ENCODE results near the gene PHKG2. TPM values are rescaled to one million over a fixed set of nuclear protein-coding genes. Genes with fewer than 3 reads are reported as not detected.

PHKG2 gene
- total and polyA plus RNA-seq, 2 donors: 22.1 to 53.8 TPM

DNA sequence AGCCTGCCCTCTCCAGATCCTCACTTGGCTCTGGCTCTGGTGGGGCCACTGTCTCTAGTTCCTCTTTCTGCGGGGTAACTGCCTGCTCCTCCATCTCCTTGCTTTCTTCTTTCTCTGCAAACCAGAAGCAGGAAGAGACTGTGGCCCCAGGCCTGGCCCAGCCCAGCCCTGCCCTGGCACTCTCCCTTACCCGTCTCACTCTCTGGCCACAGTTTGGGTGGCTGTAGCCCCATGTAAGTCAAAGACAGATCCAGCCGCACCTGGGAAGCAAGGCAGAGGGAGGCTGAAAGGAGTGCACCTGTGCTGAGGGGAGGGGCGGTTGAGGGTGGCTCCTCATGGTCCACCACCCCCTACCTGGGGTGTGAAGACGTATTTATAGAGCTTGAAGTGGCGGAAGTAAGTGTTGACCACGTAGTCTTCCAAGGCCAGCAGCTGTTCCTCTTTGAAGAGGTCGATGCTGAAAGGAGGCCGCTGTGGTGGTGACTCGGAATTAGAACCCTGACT lies 10.8 kb downstream of the PHKG2 start:
- H3K27me3 ChIP-seq (ENCODE audit: control insufficient read depth in 2 of 2, insufficient read depth in 1 of 2, low read length in 1 of 2): no peaks in the 10 kb centered on the region
- peaks cover 8 to 22% of the 10 kb centered on the region in 2 donors for H3K4me1 ChIP-seq (ENCODE audit: control insufficient read depth in 2 of 2, insufficient read depth in 2 of 2, low read length in 2 of 2)
- no peak overlapping the region for H3K4me3 ChIP-seq (ENCODE audit: low read length in 2 of 2)
- no peak for DNase-seq (ENCODE audit: low read depth in 6 of 9, low spot score in 9 of 9)
- no peaks in the 10 kb centered on the region for H3K9me3 ChIP-seq (ENCODE audit: control insufficient read depth in 2 of 2, insufficient read depth in 1 of 2, low read length in 1 of 2)
- WGBS: 56% methylated on average over 10 of the region's 10 CpGs
- no peak overlapping the region for H3K27ac ChIP-seq (ENCODE audit: low read depth in 1 of 2, low read length in 1 of 2)
- H3K36me3 ChIP-seq (ENCODE audit: control insufficient read depth in 2 of 2, insufficient read depth in 2 of 2, low read length in 1 of 2): peaks cover 38 to 47% of the 10 kb centered on the region in 2 donors

GRCh38 chr16:30760001-30760559 lies 11.9 kb downstream of the PHKG2 start:
- Histone ChIP-seq H3K9me3 (ENCODE audit: control insufficient read depth in 2 of 2, insufficient read depth in 1 of 2, low read length in 1 of 2) (no peaks in the 10 kb centered on the region), H3K4me3 (ENCODE audit: low read length in 2 of 2) (no peak overlapping the region), H3K36me3 (ENCODE audit: control insufficient read depth in 2 of 2, insufficient read depth in 2 of 2, low read length in 1 of 2) (peaks cover 38 to 48% of the 10 kb centered on the region in 2 donors), H3K4me1 (ENCODE audit: control insufficient read depth in 2 of 2, insufficient read depth in 2 of 2, low read length in 2 of 2) (peaks cover 8 to 22% of the 10 kb centered on the region in 2 donors), H3K27me3 (ENCODE audit: control insufficient read depth in 2 of 2, insufficient read depth in 1 of 2, low read length in 1 of 2) (no peaks in the 10 kb centered on the region), H3K27ac (ENCODE audit: low read depth in 1 of 2, low read length in 1 of 2) (no peak overlapping the region)
- DNase-seq (ENCODE audit: low read depth in 6 of 9, low spot score in 9 of 9): no peak
- 97% methylated on average over 7 of the region's 7 CpGs for WGBS

DNA sequence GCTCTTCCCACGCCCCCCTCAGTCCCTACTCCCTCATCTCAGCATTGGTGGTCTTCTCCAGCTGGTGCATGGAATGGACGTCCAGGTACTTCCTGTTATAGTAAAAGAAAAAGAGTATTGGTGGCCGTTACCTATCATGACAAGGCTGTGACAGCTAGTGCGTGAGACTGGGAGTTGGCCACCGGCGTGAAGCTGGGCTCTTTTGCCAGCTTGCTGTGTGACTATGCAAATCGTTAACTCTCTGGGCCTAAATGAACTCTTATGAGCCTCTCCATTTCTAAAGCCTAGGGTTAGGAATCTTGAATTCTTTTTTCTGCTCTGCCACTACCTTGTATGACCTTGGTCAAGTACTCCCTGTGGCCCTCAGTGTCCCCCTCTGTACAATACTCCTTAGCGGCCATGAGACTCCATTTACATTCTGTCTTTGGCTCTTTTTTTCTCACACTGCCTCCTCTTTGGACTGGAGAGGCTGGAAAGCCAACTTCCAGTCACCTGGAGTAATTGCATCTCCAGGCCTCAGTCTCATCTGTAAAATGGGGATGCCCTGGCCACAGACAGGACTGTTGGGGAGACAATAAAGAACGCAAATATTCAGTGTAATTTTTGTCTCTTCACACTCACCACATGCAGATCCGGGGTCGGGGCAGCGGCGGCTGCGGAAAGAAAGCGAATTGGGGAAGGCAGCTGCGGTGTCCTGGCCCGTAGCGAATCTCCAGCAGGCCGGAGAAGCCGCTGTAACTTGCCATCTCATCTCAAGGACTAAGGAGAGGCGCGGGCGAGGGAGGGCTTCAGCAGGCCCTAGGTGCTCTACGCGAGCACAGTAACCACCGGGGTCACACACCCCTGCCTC lies 12.6 kb downstream of the PHKG2 start:
- Histone ChIP-seq H3K27me3 (ENCODE audit: control insufficient read depth in 2 of 2, insufficient read depth in 1 of 2, low read length in 1 of 2) (no peaks in the 10 kb centered on the region), H3K27ac (ENCODE audit: low read depth in 1 of 2, low read length in 1 of 2) (no peak overlapping the region), H3K4me3 (ENCODE audit: low read length in 2 of 2) (peak overlapping the region; percentile 57 to 66), H3K9me3 (ENCODE audit: control insufficient read depth in 2 of 2, insufficient read depth in 1 of 2, low read length in 1 of 2) (no peaks in the 10 kb centered on the region), H3K4me1 (ENCODE audit: control insufficient read depth in 2 of 2, insufficient read depth in 2 of 2, low read length in 2 of 2) (peaks cover 8 to 22% of the 10 kb centered on the region in 2 donors), H3K36me3 (ENCODE audit: control insufficient read depth in 2 of 2, insufficient read depth in 2 of 2, low read length in 1 of 2) (peaks cover 39 to 50% of the 10 kb centered on the region in 2 donors)
- DNase-seq (ENCODE audit: low read depth in 6 of 9, low spot score in 9 of 9): no peak
- WGBS: 31% methylated on average over 26 of the region's 26 CpGs

- Histone ChIP-seq H3K36me3 (ENCODE audit: control insufficient read depth in 2 of 2, insufficient read depth in 2 of 2, low read length in 1 of 2) (peaks cover 39 to 51% of the 10 kb centered on the region in 2 donors), H3K4me1 (ENCODE audit: control insufficient read depth in 2 of 2, insufficient read depth in 2 of 2, low read length in 2 of 2) (peaks cover 8 to 22% of the 10 kb centered on the region in 2 donors)
Observed at GRCh38 chr16:30761427-30761927, 13.3 kb downstream of the PHKG2 start.

GRCh38 chr16:30761928-30762902 lies 14.0 kb downstream of the PHKG2 start, which contains the start of the genes CFAP119 and RNF40:
Gene CFAP119, minus strand, starts transcription at chr16:30762062. Its CDS starts 314 bp downstream, at chr16:30761748.
Gene RNF40, plus strand, starts transcription at chr16:30762322. Its CDS starts 224 bp downstream, at chr16:30762546.
- peaks cover 39 to 51% of the 10 kb centered on the region in 2 donors for H3K36me3 ChIP-seq (ENCODE audit: control insufficient read depth in 2 of 2, insufficient read depth in 2 of 2, low read length in 1 of 2)
- peaks cover 8 to 22% of the 10 kb centered on the region in 2 donors for H3K4me1 ChIP-seq (ENCODE audit: control insufficient read depth in 2 of 2, insufficient read depth in 2 of 2, low read length in 2 of 2)
- peak within 1 kb of the TSS; percentile 57 to 66 for H3K4me3 ChIP-seq (ENCODE audit: low read length in 2 of 2)
- no peaks in the 10 kb centered on the region for H3K27me3 ChIP-seq (ENCODE audit: control insufficient read depth in 2 of 2, insufficient read depth in 1 of 2, low read length in 1 of 2)
- H3K9me3 ChIP-seq (ENCODE audit: control insufficient read depth in 2 of 2, insufficient read depth in 1 of 2, low read length in 1 of 2): no peaks in the 10 kb centered on the region
- DNase-seq (ENCODE audit: low read depth in 6 of 9, low spot score in 9 of 9): peak; percentile 85 to 95 (median 90)
- 1% methylated on average over 60 of the region's 60 CpGs for WGBS
- peak within 1 kb of the TSS; percentile 75 to 80 for H3K27ac ChIP-seq (ENCODE audit: low read depth in 1 of 2, low read length in 1 of 2)

More at GRCh38 chr16:30761427-30761927, 13.3 kb downstream of the PHKG2 start:
- DNase-seq (ENCODE audit: low read depth in 6 of 9, low spot score in 9 of 9): peak in 2 of 9 donors; percentile 22 to 54
- no peaks in the 10 kb centered on the region for H3K9me3 ChIP-seq (ENCODE audit: control insufficient read depth in 2 of 2, insufficient read depth in 1 of 2, low read length in 1 of 2)
- peak overlapping the region; percentile 57 to 66 for H3K4me3 ChIP-seq (ENCODE audit: low read length in 2 of 2)
- 1% methylated on average over 64 of the region's 64 CpGs for WGBS
- H3K27me3 ChIP-seq (ENCODE audit: control insufficient read depth in 2 of 2, insufficient read depth in 1 of 2, low read length in 1 of 2): no peaks in the 10 kb centered on the region
- H3K27ac ChIP-seq (ENCODE audit: low read depth in 1 of 2, low read length in 1 of 2): peak overlapping the region; percentile 62 to 80

DNA sequence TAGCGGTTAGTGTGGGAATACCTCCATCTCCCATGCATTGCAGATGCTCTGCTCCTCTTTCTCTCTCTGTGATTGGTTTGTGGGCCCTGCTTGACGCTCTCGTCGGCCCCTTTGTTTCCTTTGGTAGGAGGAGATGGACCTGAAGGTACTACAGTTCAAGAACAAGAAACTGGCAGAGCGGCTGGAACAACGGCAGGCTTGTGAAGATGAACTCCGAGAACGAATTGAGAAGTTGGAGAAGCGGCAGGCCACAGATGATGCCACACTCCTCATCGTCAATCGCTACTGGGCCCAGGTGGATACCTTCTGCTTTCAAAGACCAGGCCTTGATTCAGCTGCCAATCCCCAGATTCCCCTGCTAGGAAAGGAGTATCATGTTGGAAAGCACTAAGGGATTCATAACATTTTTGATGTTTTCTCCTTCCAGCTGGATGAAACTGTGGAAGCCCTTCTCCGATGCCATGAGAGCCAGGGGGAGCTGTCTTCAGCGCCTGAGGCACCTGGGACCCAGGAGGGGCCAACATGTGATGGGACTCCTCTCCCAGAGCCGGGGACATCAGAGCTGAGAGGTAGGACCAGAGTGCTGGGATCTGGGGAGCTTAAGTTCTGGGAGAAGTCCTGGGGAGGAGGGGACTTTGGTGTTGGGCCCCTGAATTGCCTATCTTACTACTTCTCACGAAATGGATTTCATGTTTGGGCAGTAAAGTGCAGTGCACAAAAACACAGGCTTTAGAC lies 14.9 kb downstream of the PHKG2 start:
- WGBS: 86% methylated on average over 15 of the region's 15 CpGs
- Histone ChIP-seq H3K9me3 (ENCODE audit: control insufficient read depth in 2 of 2, insufficient read depth in 1 of 2, low read length in 1 of 2) (no peaks in the 10 kb centered on the region), H3K27me3 (ENCODE audit: control insufficient read depth in 2 of 2, insufficient read depth in 1 of 2, low read length in 1 of 2) (no peaks in the 10 kb centered on the region), H3K27ac (ENCODE audit: low read depth in 1 of 2, low read length in 1 of 2) (peak overlapping the region in 1 of 2 donors; percentile 80), H3K4me1 (ENCODE audit: control insufficient read depth in 2 of 2, insufficient read depth in 2 of 2, low read length in 2 of 2) (peaks cover 8 to 22% of the 10 kb centered on the region in 2 donors), H3K36me3 (ENCODE audit: control insufficient read depth in 2 of 2, insufficient read depth in 2 of 2, low read length in 1 of 2) (peaks cover 43 to 53% of the 10 kb centered on the region in 2 donors), H3K4me3 (ENCODE audit: low read length in 2 of 2) (peak overlapping the region; percentile 57 to 66)
- DNase-seq (ENCODE audit: low read depth in 6 of 9, low spot score in 9 of 9): no peak

DNA sequence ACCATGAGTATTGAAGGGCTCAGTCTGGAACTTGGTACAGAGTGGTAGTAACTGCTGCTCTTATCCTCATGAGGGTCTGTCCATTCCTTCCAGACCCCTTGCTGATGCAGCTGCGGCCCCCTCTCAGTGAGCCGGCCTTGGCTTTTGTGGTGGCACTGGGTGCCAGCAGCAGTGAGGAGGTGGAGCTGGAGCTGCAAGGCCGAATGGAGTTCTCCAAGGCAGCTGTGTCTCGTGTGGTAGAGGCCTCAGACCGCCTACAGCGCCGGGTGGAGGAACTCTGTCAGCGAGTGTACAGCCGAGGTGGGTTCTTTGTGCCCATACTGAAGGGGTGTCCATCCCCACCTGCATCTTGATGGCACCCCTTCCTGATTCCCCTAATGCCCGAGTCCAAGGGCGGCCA lies 15.9 kb downstream of the PHKG2 start:
- Histone ChIP-seq H3K4me1 (ENCODE audit: control insufficient read depth in 2 of 2, insufficient read depth in 2 of 2, low read length in 2 of 2) (peaks cover 8 to 22% of the 10 kb centered on the region in 2 donors), H3K9me3 (ENCODE audit: control insufficient read depth in 2 of 2, insufficient read depth in 1 of 2, low read length in 1 of 2) (no peaks in the 10 kb centered on the region), H3K4me3 (ENCODE audit: low read length in 2 of 2) (no peak overlapping the region), H3K27ac (ENCODE audit: low read depth in 1 of 2, low read length in 1 of 2) (no peak overlapping the region), H3K27me3 (ENCODE audit: control insufficient read depth in 2 of 2, insufficient read depth in 1 of 2, low read length in 1 of 2) (no peaks in the 10 kb centered on the region), H3K36me3 (ENCODE audit: control insufficient read depth in 2 of 2, insufficient read depth in 2 of 2, low read length in 1 of 2) (peaks cover 52 to 58% of the 10 kb centered on the region in 2 donors)
- WGBS: 98% methylated on average over 11 of the region's 11 CpGs
- no peak for DNase-seq (ENCODE audit: low read depth in 6 of 9, low spot score in 9 of 9)
